CD4-positive, alpha-beta T cell (primary cell): Measurements from ENCODE around the gene DNAAF2. TPM values are rescaled to one million over a fixed set of nuclear protein-coding genes. Genes with fewer than 3 reads are reported as not detected.
"Not testable (repeated sequence)": the region's sequence is repeated elsewhere in the genome, so short reads cannot be mapped to it uniquely, and the experiment has no call there.

ENCODE experiments used
- ATAC-seq: fragments of 200-7000 bp; cut with Tn5 transposase; one replicate; pipeline ENCODE4 v1.10.0; 2022; ENCODE audit warnings: mild to moderate bottlenecking; ENCODE audit not compliant: poor library complexity
- CTCF ChIA-PET: fragments of 350-600 bp; sonication (Branson Sonifier 250); formaldehyde crosslinking; loops from one replicate; lab custom pipeline; 2021; ENCODE audit warnings: antibody characterized with exemption, inconsistent platforms; lab: Charles Lee
- POLR2A ChIA-PET: fragments of 350-600 bp; sonication (Branson Sonifier 250); formaldehyde crosslinking; loops from one replicate; lab custom pipeline; 2021; ENCODE audit warnings: antibody characterized with exemption, inconsistent platforms; lab: Charles Lee
- DNase-seq, 14 experiments: peaks; one replicate each; pipeline ENCODE4 v3.0.0-alpha.2; 2013 to 2020; ENCODE audit warnings: mixed read lengths in 2 of 14
- H3K27ac ChIP-seq, 2 donors: one replicate each; pipeline versions ENCODE4 v1.5.1 to v1.7.0; 2013; ENCODE audit warnings: low read length in 2 of 2, low read depth in 1 of 2, mild to moderate bottlenecking in 1 of 2
- H3K27me3 ChIP-seq, 2 experiments: 1 replicate in 1 of 2; 2 replicates in 1 of 2; pipeline versions ENCODE4 v1.6.1 to v1.7.0; 2013; ENCODE audit warnings: low read length in 2 of 2, control low read depth in 1 of 2, mild to moderate bottlenecking in 1 of 2, moderate library complexity in 1 of 2; ENCODE audit not compliant: insufficient read depth in 2 of 2, control insufficient read depth in 1 of 2
- H3K36me3 ChIP-seq: one replicate; pipeline ENCODE4 v1.6.1; 2013; ENCODE audit warnings: low read length, control low read depth; ENCODE audit not compliant: insufficient read depth
- H3K4me1 ChIP-seq: one replicate; pipeline ENCODE4 v1.6.1; 2013; ENCODE audit warnings: low read length, control low read depth; ENCODE audit not compliant: insufficient read depth
- H3K4me3 ChIP-seq: one replicate; pipeline ENCODE4 v1.5.1; 2013; ENCODE audit warnings: mild to moderate bottlenecking, low read length, moderate library complexity
- H3K9me3 ChIP-seq, 2 experiments: 1 replicate in 1 of 2; 2 replicates in 1 of 2; pipeline versions ENCODE4 v1.6.1 to v1.7.0; 2013; ENCODE audit warnings: low read length in 2 of 2, mild to moderate bottlenecking in 2 of 2, control low read depth in 1 of 2, moderate library complexity in 1 of 2; ENCODE audit not compliant: control insufficient read depth in 1 of 2, insufficient read depth in 1 of 2
- H3K27ac Mint-ChIP-seq: one replicate; pipeline ENCODE4 v1.8.0; 2020; ENCODE audit warnings: mixed read lengths
- H3K27me3 Mint-ChIP-seq: one replicate; pipeline ENCODE4 v1.8.0; 2021; ENCODE audit warnings: mixed read lengths
- H3K36me3 Mint-ChIP-seq: one replicate; pipeline ENCODE4 v1.8.0; 2021; ENCODE audit warnings: low read depth, mixed read lengths
- H3K4me1 Mint-ChIP-seq: one replicate; pipeline ENCODE4 v1.8.0; 2021; ENCODE audit warnings: low read depth, mixed read lengths
- H3K4me3 Mint-ChIP-seq: one replicate; pipeline ENCODE4 v1.8.0; 2020; ENCODE audit warnings: mild to moderate bottlenecking, mixed read lengths
- H3K9me3 Mint-ChIP-seq: one replicate; pipeline ENCODE4 v1.8.0; 2020; ENCODE audit warnings: mixed read lengths
- CTCF ChIP-seq: fragments of 200-600 bp; IDR thresholded peaks from one replicate; pipeline ENCODE4 v1.8.0; 2022; ENCODE audit warnings: antibody characterized with exemption, mild to moderate bottlenecking
- intact Hi-C, 2 experiments: fragments of 100-400 bp; cut with DNase I in 1 of 2; cut with micrococcal nuclease in 1 of 2; formaldehyde crosslinking; loops; one replicate each; pipeline versions ENCODE4 v1.15.1 to v1.9.0; 2023 to 2025; cut with DNase I, micrococcal nuclease
- total RNA-seq, 174 experiments: library from RNA in 2 of 174; stranded (reverse) in 2 of 174; gene quantifications; one replicate each; pipeline ENCODE4 v1.2.3 and lab custom pipeline; 2021 to 2026

Gene DNAAF2
- total RNA-seq, 2 experiments from 2014 or later: 7.5 to 8.0 TPM

GRCh38 chr14:49619730-49620129, 15.3 kb downstream of the DNAAF2 start:
- Histone ChIP-seq H3K36me3 (peaks cover 23% of the 10 kb centered on the region), H3K4me1 (peaks cover 36% of the 10 kb centered on the region), H3K27me3 (no peaks in the 10 kb centered on the region), H3K9me3 (no peaks in the 10 kb centered on the region), H3K4me3 (peak overlapping the region; percentile 95), H3K27ac (peak overlapping the region; percentile 98 to 99)
- Mint-ChIP-seq H3K27ac (peak overlapping the region; percentile 100), H3K4me1 (peaks cover 69% of the 10 kb centered on the region), H3K4me3 (peak overlapping the region; percentile 99), H3K27me3 (no peaks in the 10 kb centered on the region), H3K36me3 (peaks cover 55% of the 10 kb centered on the region), H3K9me3 (no peaks in the 10 kb centered on the region)
- TF ChIP-seq CTCF: no peak
- intact Hi-C loops: loop anchor here (1.0 to 5.0 kb wide), 9 partner anchors 15 to 693 kb away; partner anchors contain the start of genes LRR1 (in 2 of the 2), DMAC2L (in 1 of the 2), DNAAF2 (in 1 of the 2) and L2HGDH (in 1 of the 2)
- ChIA-PET POLR2A (interaction anchor here (0.6 to 6.2 kb wide), 37 partner anchors 9 to 1212 kb away, joined by 3 to 350 read pairs (median 4); partner anchors contain the start of genes ARF6, DMAC2L, DNAAF2 and KLHDC1), CTCF (interaction anchor here (0.9 to 7.4 kb wide), 7 partner anchors 14 to 148 kb away, joined by 3 to 168 read pairs (median 13); partner anchors contain the start of genes DNAAF2, KLHDC2, LRR1 and POLE2)
- DNase-seq (no peak), ATAC-seq (no peak)

- DNase-seq, H3K27me3 ChIP-seq, ATAC-seq, H3K9me3 Mint-ChIP-seq, H3K27me3 Mint-ChIP-seq, H3K9me3 ChIP-seq: not testable (repeated sequence)
- peak overlapping the region; percentile 99 for H3K4me3 Mint-ChIP-seq
- Histone ChIP-seq H3K4me3 (peak overlapping the region; percentile 95), H3K27ac (peak overlapping the region in 1 of 2 donors; percentile 99), H3K36me3 (peaks cover 21% of the 10 kb centered on the region), H3K4me1 (peaks cover 35% of the 10 kb centered on the region)
- H3K36me3 Mint-ChIP-seq: peaks cover 57% of the 10 kb centered on the region
- POLR2A ChIA-PET: interaction anchor here (1.3 to 6.2 kb wide), 9 partner anchors 9 to 243 kb away, joined by 4 to 350 read pairs (median 45); partner anchors contain the start of genes DNAAF2, KLHDC2, LRR1 and NEMF
- H3K27ac Mint-ChIP-seq: peak overlapping the region; percentile 100
- CTCF ChIA-PET: interaction anchor here (1.1 to 7.4 kb wide), 5 partner anchors 14 to 149 kb away, joined by 3 to 168 read pairs (median 13); partner anchors contain the start of genes DNAAF2, KLHDC2, POLE2 and RPS29
- intact Hi-C loops: loop anchor here in 1 of 2 experiments (2.0 kb wide), 1 partner anchor 34 kb away; no protein-coding TSS in a partner anchor
- H3K4me1 Mint-ChIP-seq: peaks cover 66% of the 10 kb centered on the region
These were observed 15.8 kb downstream of the DNAAF2 start for GRCh38 chr14:49619273-49619672.

- H3K4me3 ChIP-seq: no peak overlapping the region
- no peak for TF ChIP-seq CTCF
- H3K4me3 Mint-ChIP-seq: peak overlapping the region; percentile 99
- H3K27me3 Mint-ChIP-seq: no peaks in the 10 kb centered on the region
- no peak for DNase-seq
- no peak for ATAC-seq
- peaks cover 22% of the 10 kb centered on the region for H3K36me3 ChIP-seq
- H3K36me3 Mint-ChIP-seq: peaks cover 59% of the 10 kb centered on the region
- no peaks in the 10 kb centered on the region for H3K9me3 ChIP-seq
- H3K27me3 ChIP-seq: no peaks in the 10 kb centered on the region
- CTCF ChIA-PET: interaction anchor here (0.5 to 1.2 kb wide), 3 partner anchors 16 to 25 kb away, joined by 3 read pairs; no protein-coding TSS in a partner anchor
- intact Hi-C loops: loop anchor here in 1 of 2 experiments (2.0 kb wide), 1 partner anchor 33 kb away; no protein-coding TSS in a partner anchor
- peaks cover 28% of the 10 kb centered on the region for H3K4me1 ChIP-seq
- peak overlapping the region; percentile 100 for H3K27ac Mint-ChIP-seq
- peaks cover 54% of the 10 kb centered on the region for H3K4me1 Mint-ChIP-seq
- peak overlapping the region in 1 of 2 donors; percentile 1 for H3K27ac ChIP-seq
- POLR2A ChIA-PET: interaction anchor here (1.0 to 2.2 kb wide), 3 partner anchors 10 to 19 kb away, joined by 3 to 11 read pairs (median 3); partner anchors contain the start of genes DNAAF2 and LRR1
- no peaks in the 10 kb centered on the region for H3K9me3 Mint-ChIP-seq
These were observed 17.1 kb downstream of the DNAAF2 start for GRCh38 chr14:49617852-49618519.
